WTC11 (cell line): ENCODE results near the gene ATCAY. TPM values are rescaled to one million over a fixed set of nuclear protein-coding genes. Genes with fewer than 3 reads are reported as not detected.

Experiments
- ATAC-seq: fragments of 200-7000 bp; cut with Tn5 transposase; 2 replicates; pipeline ENCODE4 v1.10.0; 2021; ENCODE audit warnings: mild to moderate bottlenecking, moderate library complexity
- CTCF ChIA-PET: fragments of 300-600 bp; sonication (Branson Sonifier 250); formaldehyde crosslinking; loops from one replicate; lab custom pipeline; 2021; ENCODE audit warnings: antibody characterized with exemption; lab: Charles Lee
- POLR2A ChIA-PET: fragments of 350-600 bp; sonication (Branson Sonifier 250); formaldehyde crosslinking; loops from one replicate; lab custom pipeline; 2021; ENCODE audit warnings: antibody characterized with exemption; lab: Charles Lee
- DNase-seq: peaks from one replicate; pipeline ENCODE4 v3.0.0; 2021; ENCODE audit warnings: low spot score
- H3K27ac Mint-ChIP-seq: 2 replicates; pipeline ENCODE4 v1.8.0; 2021; ENCODE audit warnings: mixed read lengths
- H3K27me3 Mint-ChIP-seq: 2 replicates; pipeline ENCODE4 v1.8.0; 2021; ENCODE audit warnings: low read depth, mild to moderate bottlenecking, moderate library complexity, mixed read lengths
- H3K36me3 Mint-ChIP-seq: 2 replicates; pipeline ENCODE4 v1.8.0; 2021; ENCODE audit warnings: mixed read lengths
- H3K4me1 Mint-ChIP-seq: 2 replicates; pipeline ENCODE4 v1.8.0; 2022; ENCODE audit warnings: mixed read lengths
- H3K4me3 Mint-ChIP-seq: 2 replicates; pipeline ENCODE4 v1.8.0; 2021; ENCODE audit warnings: mild to moderate bottlenecking, moderate library complexity, mixed read lengths
- H3K9me3 Mint-ChIP-seq: 2 replicates; pipeline ENCODE4 v1.8.0; 2021; ENCODE audit warnings: mixed read lengths
- AR ChIP-seq: fragments of 250-450 bp; sonication (Bioruptor Pico); IDR thresholded peaks from 2 replicates; pipeline ENCODE4 v1.9.0; 2021; ENCODE audit warnings: mild to moderate bottlenecking
- ATF1 ChIP-seq: sonication (generic); formaldehyde crosslinking; IDR thresholded peaks from 2 replicates; pipeline ENCODE4 v1.8.1; 2023; ENCODE audit warnings: mild to moderate bottlenecking, moderate library complexity, missing genetic modification reagents
- CBFB ChIP-seq: sonication (generic); formaldehyde crosslinking; IDR thresholded peaks from 2 replicates; pipeline ENCODE4 v1.8.1; 2022; ENCODE audit warnings: mild to moderate bottlenecking, low read depth, missing genetic modification reagents
- CREB1 ChIP-seq: sonication (generic); formaldehyde crosslinking; IDR thresholded peaks from 2 replicates; pipeline ENCODE4 v1.8.0; 2023; ENCODE audit warnings: mild to moderate bottlenecking, missing genetic modification reagents
- CREM ChIP-seq: sonication (generic); formaldehyde crosslinking; IDR thresholded peaks from 2 replicates; pipeline ENCODE4 v1.8.1; 2022; ENCODE audit warnings: mild to moderate bottlenecking, missing genetic modification reagents, moderate library complexity
- E2F5 ChIP-seq: sonication (generic); formaldehyde crosslinking; IDR thresholded peaks from 2 replicates; pipeline ENCODE4 v1.8.1; 2022; ENCODE audit warnings: mild to moderate bottlenecking, moderate library complexity, missing genetic modification reagents
- ESRRA ChIP-seq: sonication (generic); formaldehyde crosslinking; IDR thresholded peaks from 2 replicates; pipeline ENCODE4 v1.8.1; 2022; ENCODE audit warnings: mild to moderate bottlenecking, missing genetic modification reagents, borderline replicate concordance
- GABPB1 ChIP-seq: sonication (generic); formaldehyde crosslinking; IDR thresholded peaks from 2 replicates; pipeline ENCODE4 v1.8.1; 2023; ENCODE audit warnings: mild to moderate bottlenecking, missing genetic modification reagents
- GRHL2 ChIP-seq: fragments of 250-450 bp; sonication (Bioruptor Pico); IDR thresholded peaks from 2 replicates; pipeline ENCODE4 v1.8.0; 2022; ENCODE audit warnings: mild to moderate bottlenecking, moderate library complexity; ENCODE audit not compliant: insufficient replicate concordance, severe bottlenecking
- IRF1 ChIP-seq: sonication (generic); formaldehyde crosslinking; IDR thresholded peaks from 2 replicates; pipeline ENCODE4 v1.8.0; 2023; ENCODE audit warnings: missing genetic modification reagents
- NFYB ChIP-seq: sonication (generic); formaldehyde crosslinking; conservative IDR thresholded peaks from 2 replicates; pipeline ENCODE4 v1.8.0; 2022; ENCODE audit warnings: low read depth, missing genetic modification reagents
- NR2C2 ChIP-seq: sonication (generic); formaldehyde crosslinking; IDR thresholded peaks from 2 replicates; pipeline ENCODE4 v1.8.0; 2022; ENCODE audit warnings: mild to moderate bottlenecking, missing genetic modification reagents
- PRRX2 ChIP-seq: fragments of 250-450 bp; sonication (Bioruptor Pico); IDR thresholded peaks from 2 replicates; pipeline ENCODE4 v1.8.0; 2021; ENCODE audit warnings: mild to moderate bottlenecking
- SMAD4 ChIP-seq: sonication (generic); formaldehyde crosslinking; IDR thresholded peaks from 2 replicates; pipeline ENCODE4 v1.8.0; 2022; ENCODE audit warnings: mild to moderate bottlenecking, missing genetic modification reagents
- ZNF121 ChIP-seq: sonication (generic); formaldehyde crosslinking; IDR thresholded peaks from 2 replicates; pipeline ENCODE4 v1.8.0; 2023; ENCODE audit warnings: missing genetic modification reagents
- ZNF219 ChIP-seq: sonication (generic); formaldehyde crosslinking; IDR thresholded peaks from 2 replicates; pipeline ENCODE4 v1.8.0; 2023; ENCODE audit warnings: missing genetic modification reagents, mild to moderate bottlenecking, borderline replicate concordance
- ZNF317 ChIP-seq: sonication (generic); formaldehyde crosslinking; IDR thresholded peaks from 2 replicates; pipeline ENCODE4 v1.8.1; 2023; ENCODE audit warnings: low read depth, mild to moderate bottlenecking, moderate library complexity, missing genetic modification reagents, borderline replicate concordance
- ZNF423 ChIP-seq: fragments of 250-450 bp; sonication (Bioruptor Pico); IDR thresholded peaks from 2 replicates; pipeline ENCODE4 v2.1.2; 2022; ENCODE audit warnings: mild to moderate bottlenecking, moderate library complexity
- ZSCAN18 ChIP-seq: fragments of 250-450 bp; sonication (Bioruptor Pico); IDR thresholded peaks from 2 replicates; pipeline ENCODE4 v2.1.2; 2022; ENCODE audit warnings: mild to moderate bottlenecking, moderate library complexity
- total RNA-seq: library from RNA; stranded (reverse); gene quantifications from 3 replicates; pipeline ENCODE4 v1.2.3, GENCODE V29; 2021
- TF ChIP-seq, protein P1 (sequence below): sonication (generic); formaldehyde crosslinking; IDR thresholded peaks from 2 replicates; pipeline ENCODE4 v1.8.1; 2023; ENCODE audit warnings: mild to moderate bottlenecking, missing genetic modification reagents, moderate library complexity
- TF ChIP-seq, protein P2 (sequence below): fragments of 250-450 bp; sonication (Bioruptor Pico); conservative IDR thresholded peaks from 2 replicates; pipeline ENCODE4 v1.9.0; 2021; ENCODE audit warnings: mild to moderate bottlenecking
- TF ChIP-seq, protein P3 (sequence below): sonication (generic); formaldehyde crosslinking; IDR thresholded peaks from 2 replicates; pipeline ENCODE4 v1.8.1; 2023; ENCODE audit warnings: mild to moderate bottlenecking, missing genetic modification reagents, borderline replicate concordance

Gene ATCAY
- total RNA-seq, 1 experiment from 2014 or later = 23.5 TPM

DNA sequence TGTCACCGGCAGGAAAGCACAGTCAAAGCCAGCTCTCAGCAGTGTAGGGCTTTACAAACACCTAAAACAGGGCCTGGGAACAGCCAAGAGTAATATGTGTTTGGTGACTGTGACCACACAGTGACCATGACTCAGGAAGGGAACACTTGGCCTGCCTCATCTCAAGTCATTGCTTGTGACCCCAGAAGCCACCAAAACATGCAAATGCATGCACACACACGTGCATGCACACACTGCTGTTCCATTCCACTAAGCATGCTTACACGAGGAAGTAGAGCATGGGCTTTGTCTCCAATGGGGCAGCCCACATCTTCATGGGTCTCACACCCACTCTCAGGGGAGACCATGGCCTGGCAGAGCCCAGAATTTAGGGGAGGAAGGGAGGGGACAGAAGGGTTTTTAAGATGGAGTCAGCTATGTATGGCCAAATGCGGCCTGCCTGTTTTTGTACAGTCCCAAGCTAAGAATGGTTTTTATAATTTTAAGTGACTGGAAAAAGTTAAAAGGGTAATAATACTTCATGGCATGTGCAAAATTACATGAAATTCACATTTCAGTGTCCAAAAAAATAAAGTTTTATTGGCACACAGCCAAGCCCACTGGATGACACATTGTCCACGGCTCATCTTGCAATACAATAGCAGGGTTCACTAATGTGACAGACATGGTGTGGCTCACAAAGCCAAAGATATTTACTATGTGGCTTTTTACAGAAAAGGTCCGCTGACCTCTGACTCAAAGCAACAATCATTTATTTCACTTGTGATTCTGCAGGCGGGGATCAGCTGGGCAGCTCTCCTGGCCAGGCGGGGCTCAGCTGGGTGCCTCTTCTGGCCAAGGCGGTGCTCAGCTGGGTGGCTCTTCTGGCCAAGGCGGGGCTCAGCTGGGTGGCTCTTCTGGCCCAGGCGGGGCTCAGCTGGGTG is 29.0 kb upstream of the ATCAY start:
- Mint-ChIP-seq H3K36me3 (peaks cover 44% of the 10 kb centered on the region), H3K27ac (no peak overlapping the region), H3K9me3 (peaks cover 35% of the 10 kb centered on the region), H3K4me1 (no peaks in the 10 kb centered on the region), H3K27me3 (peaks cover 11% of the 10 kb centered on the region), H3K4me3 (no peak overlapping the region)
- ChIA-PET POLR2A (no interaction called here), CTCF (interaction anchor here (1.6 kb wide), 1 partner anchor 29 kb away, joined by 7 read pairs; the partner anchor contains the start of gene ATCAY)
- TF ChIP-seq, protein P1, sequence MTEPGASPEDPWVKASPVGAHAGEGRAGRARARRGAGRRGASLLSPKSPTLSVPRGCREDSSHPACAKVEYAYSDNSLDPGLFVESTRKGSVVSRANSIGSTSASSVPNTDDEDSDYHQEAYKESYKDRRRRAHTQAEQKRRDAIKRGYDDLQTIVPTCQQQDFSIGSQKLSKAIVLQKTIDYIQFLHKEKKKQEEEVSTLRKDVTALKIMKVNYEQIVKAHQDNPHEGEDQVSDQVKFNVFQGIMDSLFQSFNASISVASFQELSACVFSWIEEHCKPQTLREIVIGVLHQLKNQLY (CRISPR knock-in tag) = no peak
- TF ChIP-seq IRF1 (CRISPR knock-in tag) = no peak
- TF ChIP-seq GABPB1 = no peak
- no peak for TF ChIP-seq ATF1
- no peak for TF ChIP-seq ZNF121 (CRISPR knock-in tag)
- no peak for TF ChIP-seq NR2C2
- TF ChIP-seq ZNF219 (CRISPR knock-in tag) = no peak
- no peak for TF ChIP-seq AR
- TF ChIP-seq CREB1 = no peak
- TF ChIP-seq ZSCAN18 (CRISPR knock-in tag) = no peak
- TF ChIP-seq CREM (CRISPR knock-in tag) = no peak
- TF ChIP-seq CBFB (CRISPR knock-in tag) = no peak
- no peak for TF ChIP-seq NFYB (CRISPR knock-in tag)
- no peak for TF ChIP-seq ZNF317 (CRISPR knock-in tag)
- no peak for ATAC-seq
- no peak for DNase-seq

DNA sequence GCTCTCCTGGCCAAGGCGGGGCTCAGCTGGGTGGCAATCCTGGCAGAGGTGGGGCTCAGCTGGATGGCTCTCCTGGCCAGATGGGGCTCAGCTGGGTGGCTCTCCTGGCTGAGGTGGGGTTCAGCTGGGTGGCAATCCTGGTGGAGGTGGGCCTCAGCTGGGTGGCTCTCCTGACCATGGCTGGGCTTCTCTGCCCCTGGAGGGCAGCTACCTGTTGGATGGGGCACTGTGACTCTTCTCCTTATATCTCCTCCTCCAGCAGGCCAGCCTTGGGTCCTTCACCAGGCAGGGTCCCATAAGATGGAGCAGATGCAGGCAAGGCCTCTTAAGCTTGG is 28.3 kb upstream of the ATCAY start:
- DNase-seq (no peak), ATAC-seq (no peak)
- Mint-ChIP-seq H3K27me3 (peaks cover 11% of the 10 kb centered on the region), H3K4me3 (no peak overlapping the region), H3K9me3 (peaks cover 35% of the 10 kb centered on the region), H3K4me1 (no peaks in the 10 kb centered on the region), H3K27ac (no peak overlapping the region), H3K36me3 (peaks cover 44% of the 10 kb centered on the region)
- ChIA-PET POLR2A (no interaction called here), CTCF (interaction anchor here (0.6 to 1.6 kb wide), 3 partner anchors 29 to 288 kb away, joined by 3 to 7 read pairs (median 3); partner anchors contain the start of gene ATCAY)
- TF ChIP-seq ZNF423 (CRISPR knock-in tag) = no peak
- TF ChIP-seq E2F5 (CRISPR knock-in tag) = no peak
- no peak for TF ChIP-seq SMAD4 (CRISPR knock-in tag)
- no peak for TF ChIP-seq ESRRA (CRISPR knock-in tag)
- TF ChIP-seq, protein P2, sequence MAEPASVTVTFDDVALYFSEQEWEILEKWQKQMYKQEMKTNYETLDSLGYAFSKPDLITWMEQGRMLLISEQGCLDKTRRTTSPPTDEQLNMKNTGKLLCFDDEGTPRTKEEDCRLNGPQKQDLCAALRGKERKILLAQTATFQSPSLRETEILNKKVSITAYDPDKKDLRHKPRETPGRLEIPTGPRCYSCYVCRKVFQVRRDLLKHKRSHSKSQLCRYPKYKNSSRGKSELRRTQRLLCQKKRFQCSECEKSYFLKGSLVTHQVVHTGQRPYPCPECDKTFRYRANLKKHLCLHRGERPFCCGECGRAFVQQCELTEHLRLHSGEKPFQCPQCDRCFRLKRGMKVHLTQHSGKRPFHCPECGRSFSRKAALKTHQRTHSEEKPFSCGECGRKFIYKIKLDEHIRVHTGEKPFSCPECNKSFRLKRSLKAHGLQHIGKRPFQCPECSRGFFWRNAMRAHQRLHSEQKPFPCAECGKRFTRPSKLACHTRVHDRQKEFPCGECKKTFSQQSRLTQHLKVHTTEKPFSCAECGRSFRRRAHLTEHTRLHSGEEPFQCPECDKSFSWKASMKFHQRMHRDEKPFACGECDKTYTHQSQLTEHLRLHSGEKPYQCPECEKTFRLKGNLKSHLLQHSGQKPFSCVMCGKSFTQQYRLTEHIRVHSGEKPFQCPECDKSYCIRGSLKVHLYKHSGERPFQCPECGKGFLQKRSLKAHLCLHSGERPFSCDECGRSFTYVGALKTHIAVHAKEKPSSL = no peak
- TF ChIP-seq PRRX2 (CRISPR knock-in tag) = no peak
- TF ChIP-seq GRHL2 (CRISPR knock-in tag) = no peak
- TF ChIP-seq, protein P3, sequence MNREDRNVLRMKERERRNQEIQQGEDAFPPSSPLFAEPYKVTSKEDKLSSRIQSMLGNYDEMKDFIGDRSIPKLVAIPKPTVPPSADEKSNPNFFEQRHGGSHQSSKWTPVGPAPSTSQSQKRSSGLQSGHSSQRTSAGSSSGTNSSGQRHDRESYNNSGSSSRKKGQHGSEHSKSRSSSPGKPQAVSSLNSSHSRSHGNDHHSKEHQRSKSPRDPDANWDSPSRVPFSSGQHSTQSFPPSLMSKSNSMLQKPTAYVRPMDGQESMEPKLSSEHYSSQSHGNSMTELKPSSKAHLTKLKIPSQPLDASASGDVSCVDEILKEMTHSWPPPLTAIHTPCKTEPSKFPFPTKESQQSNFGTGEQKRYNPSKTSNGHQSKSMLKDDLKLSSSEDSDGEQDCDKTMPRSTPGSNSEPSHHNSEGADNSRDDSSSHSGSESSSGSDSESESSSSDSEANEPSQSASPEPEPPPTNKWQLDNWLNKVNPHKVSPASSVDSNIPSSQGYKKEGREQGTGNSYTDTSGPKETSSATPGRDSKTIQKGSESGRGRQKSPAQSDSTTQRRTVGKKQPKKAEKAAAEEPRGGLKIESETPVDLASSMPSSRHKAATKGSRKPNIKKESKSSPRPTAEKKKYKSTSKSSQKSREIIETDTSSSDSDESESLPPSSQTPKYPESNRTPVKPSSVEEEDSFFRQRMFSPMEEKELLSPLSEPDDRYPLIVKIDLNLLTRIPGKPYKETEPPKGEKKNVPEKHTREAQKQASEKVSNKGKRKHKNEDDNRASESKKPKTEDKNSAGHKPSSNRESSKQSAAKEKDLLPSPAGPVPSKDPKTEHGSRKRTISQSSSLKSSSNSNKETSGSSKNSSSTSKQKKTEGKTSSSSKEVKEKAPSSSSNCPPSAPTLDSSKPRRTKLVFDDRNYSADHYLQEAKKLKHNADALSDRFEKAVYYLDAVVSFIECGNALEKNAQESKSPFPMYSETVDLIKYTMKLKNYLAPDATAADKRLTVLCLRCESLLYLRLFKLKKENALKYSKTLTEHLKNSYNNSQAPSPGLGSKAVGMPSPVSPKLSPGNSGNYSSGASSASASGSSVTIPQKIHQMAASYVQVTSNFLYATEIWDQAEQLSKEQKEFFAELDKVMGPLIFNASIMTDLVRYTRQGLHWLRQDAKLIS = no peak
